ENCODE results near the gene PAGR1. TPM values are rescaled to one million over a fixed set of nuclear protein-coding genes. Genes with fewer than 3 reads are reported as not detected.

Gene PAGR1
- total and polyA plus RNA-seq, 2 of the 4 experiments (the other 2 are of a cell fraction) = 10.6 to 22.1 TPM

GRCh38 chr16:29837841-29838240 lies 21.9 kb downstream of the PAGR1 start:
- dilution Hi-C loops (cut with HindIII; ENCODE audit: low sequenced_read_pairs, unreplicated experiment) = no loop called here
- no peak overlapping the region for H2BK5ac ChIP-seq (ENCODE audit: low read depth, low read length, poor library complexity, severe bottlenecking)
- POLR2A ChIA-PET (ENCODE audit: unreplicated experiment) = no interaction called here
- no peak overlapping the region for H2AK5ac ChIP-seq (ENCODE audit: low read depth, low read length)
- H3K23ac ChIP-seq (ENCODE audit: low read depth, low read length) = no peak overlapping the region
- H4K91ac ChIP-seq (ENCODE audit: insufficient read depth, low read depth, low read length) = no peak overlapping the region
- H3K56ac ChIP-seq (ENCODE audit: extremely low read depth, insufficient read depth, low read length) = no peak overlapping the region
- in situ Hi-C loops (cut with MboI; ENCODE audit: low sequenced_read_pairs) = no loop called here
- no peak overlapping the region for H2AFZ ChIP-seq (replicated peaks; ENCODE audit: low read length, poor library complexity)
- no peak overlapping the region for H3K4ac ChIP-seq (ENCODE audit: low read depth, low read length)
- H2BK120ac ChIP-seq (ENCODE audit: low read depth, low read length) = no peak overlapping the region
- no peaks in the 10 kb centered on the region for H3K9me3 ChIP-seq (ENCODE audit: control insufficient read depth, insufficient read depth, low read length)
- H4K5ac ChIP-seq (ENCODE audit: low read depth, low read length) = no peak overlapping the region
- no peak overlapping the region for H2BK20ac ChIP-seq (ENCODE audit: low read depth, low read length)
- TF ChIP-seq MXI1 (IDR thresholded peaks at IDR 0.05; ENCODE audit: borderline replicate concordance, low read depth, low read length) (0 out of 2 replicates have a peak, but pooled peaks have one; percentile 56), SMC3 (IDR thresholded peaks at IDR 0.05; ENCODE audit: low read depth, low read length) (no peak), CEBPB (IDR thresholded peaks at IDR 0.05; ENCODE audit: low read depth, low read length) (no peak), ELK1 (IDR thresholded peaks at IDR 0.05; ENCODE audit: borderline replicate concordance, low read depth, low read length) (no peak), RAD21 (IDR thresholded peaks at IDR 0.05; ENCODE audit: low read length) (no peak), CTCF (conservative IDR thresholded peaks at IDR 0.05; ENCODE audit: low read depth, low read length) (no peak), RCOR1 (IDR thresholded peaks at IDR 0.05; ENCODE audit: insufficient replicate concordance, low read length) (no peak), USF2 (IDR thresholded peaks at IDR 0.05; ENCODE audit: low read depth, low read length) (no peak), MAFK (IDR thresholded peaks at IDR 0.05; ENCODE audit: low read depth, low read length) (no peak), BHLHE40 (IDR thresholded peaks at IDR 0.05; ENCODE audit: low read depth, low read length) (no peak), POLR2A (IDR thresholded peaks at IDR 0.05; ENCODE audit: low read depth, low read length) (no peak), NFE2L2 (IDR thresholded peaks at IDR 0.05; ENCODE audit: low read depth, low read length) (no peak), FOS (IDR thresholded peaks at IDR 0.05; ENCODE audit: low read depth, low read length) (peak; percentile 33; the same call in 1 of the 2 replicates), RFX5 (IDR thresholded peaks at IDR 0.05; ENCODE audit: low read depth, low read length) (no peak), CHD1 (IDR thresholded peaks at IDR 0.05; ENCODE audit: low read depth, low read length) (no peak), MAZ (IDR thresholded peaks at IDR 0.05; ENCODE audit: borderline replicate concordance, low read depth, low read length) (peak; percentile 20; the same call in 1 of the 2 replicates)
- H2AK9ac ChIP-seq (replicated peaks; ENCODE audit: low read depth, low read length, poor library complexity) = peak overlapping the region; percentile 16
- H3K14ac ChIP-seq (replicated peaks; ENCODE audit: low read depth, low read length) = no peak overlapping the region
- no peaks in the 10 kb centered on the region; the same call in none of the 2 replicates for H3K4me1 ChIP-seq (ENCODE audit: control insufficient read depth, insufficient read depth, low read length)
- no peaks in the 10 kb centered on the region for H3K27me3 ChIP-seq (ENCODE audit: control insufficient read depth, insufficient read depth, low read length)
- H3K4me3 ChIP-seq (ENCODE audit: insufficient read depth, low read depth, low read length) = no peak overlapping the region
- no peak overlapping the region for H3K4me2 ChIP-seq (ENCODE audit: low read depth, low read length)
- no peak overlapping the region for H3K9ac ChIP-seq (ENCODE audit: low read depth, low read length)
- ATAC-seq (ENCODE audit: low read depth) (peak; percentile 71), DNase-seq (peak; percentile 67)
- CTCF ChIA-PET = interaction anchor here (0.6 to 0.7 kb wide), 2 partner anchors 8 to 76 kb away, joined by 3 to 4 read pairs; no protein-coding TSS in a partner anchor
- BruUV-seq (replicated peaks) = no TSS peak
- intact Hi-C loops (cut with micrococcal nuclease) = no loop called here
- H3K9me1 ChIP-seq (ENCODE audit: insufficient read depth, low read length) = peaks cover 5% of the 10 kb centered on the region; the same call in 1 of the 2 replicates
- WGBS, 2 experiments (ENCODE audit: extremely low coverage in 2 of 2, insufficient read length in 1 of 2) = 63% methylated on average over 1 of the region's 5 CpGs; no CpG with 5 or more reads in 1 of the 2 experiments
- no peak overlapping the region for H2BK15ac ChIP-seq (ENCODE audit: low read depth, low read length)
- H3K27ac ChIP-seq (ENCODE audit: insufficient read depth, low read length) = no peak overlapping the region
- H3K79me1 ChIP-seq (ENCODE audit: low read depth in 1 of 2, low read length in 2 of 2) = peaks cover 16 to 48% of the 10 kb centered on the region in 2 experiments; a peak in 3 of 4 replicates
- H4K8ac ChIP-seq (ENCODE audit: low read depth in 2 of 2, low read length in 2 of 2) = no peak overlapping the region
- H4K20me1 ChIP-seq (ENCODE audit: insufficient read depth, low read length) = no peaks in the 10 kb centered on the region; the same call in 1 of the 2 replicates
- peaks cover 80% of the 10 kb centered on the region for H3K36me3 ChIP-seq (ENCODE audit: control insufficient read depth, insufficient read depth, low read length)
- H3K18ac ChIP-seq (ENCODE audit: low read depth, low read length) = no peak overlapping the region
